Muscle layer of duodenum (tissue), 2 donors: Measurements from ENCODE around the gene PDK2.
A peak's percentile ranks its signal among the peaks of the same experiment; 100 is the strongest.

Experiments used
- H3K27ac ChIP-seq: one replicate; pipeline ENCODE4 v1.7.0; 2013; ENCODE audit warnings: mild to moderate bottlenecking, low read length
- H3K27me3 ChIP-seq: one replicate; pipeline ENCODE4 v1.7.0; 2013; ENCODE audit warnings: low read depth, mild to moderate bottlenecking, control low read depth, low read length
- H3K36me3 ChIP-seq, 2 donors: one replicate each; pipeline ENCODE4 v1.7.0; 2013; ENCODE audit warnings: low read length in 2 of 2, control low read depth in 1 of 2, mild to moderate bottlenecking in 1 of 2; ENCODE audit not compliant: insufficient read depth in 2 of 2, control insufficient read depth in 1 of 2
- H3K4me1 ChIP-seq, 2 donors: one replicate each; pipeline ENCODE4 v1.7.0; 2013; ENCODE audit warnings: low read length in 2 of 2, mild to moderate bottlenecking in 2 of 2, control low read depth in 1 of 2, moderate library complexity in 1 of 2; ENCODE audit not compliant: insufficient read depth in 2 of 2, control insufficient read depth in 1 of 2
- H3K4me3 ChIP-seq, 2 donors: one replicate each; pipeline ENCODE4 v1.7.0; 2013; ENCODE audit warnings: low read length in 2 of 2, low read depth in 1 of 2, mild to moderate bottlenecking in 1 of 2
- H3K9me3 ChIP-seq, 2 donors: one replicate each; pipeline ENCODE4 v1.7.0; 2013; ENCODE audit warnings: low read length in 2 of 2, control low read depth in 1 of 2, mild to moderate bottlenecking in 1 of 2; ENCODE audit not compliant: control insufficient read depth in 1 of 2
- donor health status: healthy.

The PDK2 gene

GRCh38 chr17:50081757-50082156, 13.4 kb upstream of the PDK2 start:
- no peak overlapping the region for H3K27ac ChIP-seq
- H3K36me3 ChIP-seq = peaks cover 28 to 41% of the 10 kb centered on the region in 2 donors
- no peaks in the 10 kb centered on the region for H3K4me1 ChIP-seq

GRCh38 chr17:50087246-50087911, 7.8 kb upstream of the PDK2 start:
- Histone ChIP-seq H3K9me3 (no peaks in the 10 kb centered on the region), H3K36me3 (peaks cover 0 to 3% of the 10 kb centered on the region in 2 donors), H3K27me3 (no peaks in the 10 kb centered on the region), H3K4me3 (no peak overlapping the region), H3K4me1 (no peaks in the 10 kb centered on the region), H3K27ac (no peak overlapping the region)

More at GRCh38 chr17:50081757-50082156, 13.4 kb upstream of the PDK2 start:
- Histone ChIP-seq H3K27me3 (no peaks in the 10 kb centered on the region), H3K4me3 (no peak overlapping the region), H3K9me3 (no peaks in the 10 kb centered on the region)

DNA sequence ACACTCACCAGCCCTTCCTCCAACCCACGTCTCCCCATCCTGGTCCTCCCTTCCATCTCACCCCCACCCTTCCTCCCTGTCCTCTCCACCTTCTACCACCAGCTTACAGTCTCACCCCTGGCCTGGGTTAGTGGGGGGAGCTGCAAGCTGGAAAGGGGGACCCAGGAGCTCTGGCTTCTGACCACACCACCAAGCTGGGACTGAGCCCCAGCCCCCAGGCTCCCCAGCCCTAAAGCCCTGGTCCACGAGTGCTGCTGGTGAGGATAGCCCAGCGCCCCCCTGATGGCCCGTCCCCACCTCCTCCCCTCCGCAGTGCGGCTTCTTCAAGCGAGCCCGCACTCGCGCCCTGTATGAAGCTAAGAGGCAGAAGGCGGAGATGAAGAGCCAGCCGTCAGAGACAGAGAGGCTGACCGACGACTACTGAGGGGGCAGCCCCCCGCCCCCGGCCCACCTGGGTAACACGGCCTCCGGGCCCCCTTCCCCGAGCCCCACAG, 7.2 kb upstream of the PDK2 start:
- Histone ChIP-seq H3K27me3 (no peaks in the 10 kb centered on the region), H3K27ac (no peak overlapping the region), H3K4me1 (no peaks in the 10 kb centered on the region), H3K36me3 (no peaks in the 10 kb centered on the region), H3K4me3 (no peak overlapping the region), H3K9me3 (no peaks in the 10 kb centered on the region)

DNA sequence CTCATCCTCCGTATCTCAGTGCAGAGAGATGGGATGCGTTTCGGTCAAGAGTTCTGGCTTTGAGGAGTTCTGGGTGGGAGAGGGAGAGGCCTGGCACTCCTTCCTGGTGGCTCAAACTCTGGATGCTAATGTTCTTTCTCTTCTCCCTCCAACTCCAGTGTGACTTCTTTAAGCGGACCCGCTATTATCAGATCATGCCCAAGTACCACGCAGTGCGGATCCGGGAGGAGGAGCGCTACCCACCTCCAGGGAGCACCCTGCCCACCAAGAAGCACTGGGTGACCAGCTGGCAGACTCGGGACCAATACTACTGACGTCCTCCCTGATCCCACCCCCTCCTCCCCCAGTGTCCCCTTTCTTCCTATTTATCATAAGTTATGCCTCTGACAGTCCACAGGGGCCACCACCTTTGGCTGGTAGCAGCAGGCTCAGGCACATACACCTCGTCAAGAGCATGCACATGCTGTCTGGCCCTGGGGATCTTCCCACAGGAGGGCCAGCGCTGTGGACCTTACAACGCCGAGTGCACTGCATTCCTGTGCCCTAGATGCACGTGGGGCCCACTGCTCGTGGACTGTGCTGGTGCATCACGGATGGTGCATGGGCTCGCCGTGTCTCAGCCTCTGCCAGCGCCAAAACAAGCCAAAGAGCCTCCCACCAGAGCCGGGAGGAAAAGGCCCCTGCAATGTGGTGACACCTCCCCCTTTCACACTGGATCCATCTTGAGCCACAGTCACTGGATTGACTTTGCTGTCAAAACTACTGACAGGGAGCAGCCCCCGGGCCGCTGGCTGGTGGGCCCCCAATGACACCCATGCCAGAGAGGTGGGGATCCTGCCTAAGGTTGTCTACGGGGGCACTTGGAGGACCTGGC, 6.0 kb upstream of the PDK2 start:
- no peaks in the 10 kb centered on the region for H3K27me3 ChIP-seq
- H3K36me3 ChIP-seq = no peaks in the 10 kb centered on the region
- no peaks in the 10 kb centered on the region for H3K4me1 ChIP-seq

GRCh38 chr17:50090071-50090470, 5.1 kb upstream of the PDK2 start:
- Histone ChIP-seq H3K4me1 (no peaks in the 10 kb centered on the region), H3K4me3 (no peak overlapping the region), H3K27ac (no peak overlapping the region), H3K9me3 (no peaks in the 10 kb centered on the region), H3K36me3 (no peaks in the 10 kb centered on the region), H3K27me3 (no peaks in the 10 kb centered on the region)

More for the DNA sequence above, 6.0 kb upstream of the PDK2 start:
- no peak overlapping the region for H3K4me3 ChIP-seq
- H3K27ac ChIP-seq = no peak overlapping the region
- H3K9me3 ChIP-seq = no peaks in the 10 kb centered on the region

- Histone ChIP-seq H3K36me3 (no peaks in the 10 kb centered on the region), H3K27me3 (no peaks in the 10 kb centered on the region), H3K27ac (no peak overlapping the region), H3K4me3 (no peak overlapping the region), H3K9me3 (no peaks in the 10 kb centered on the region), H3K4me1 (peaks cover 0 to 6% of the 10 kb centered on the region in 2 donors)
Measured at GRCh38 chr17:50090971-50091917, 3.9 kb upstream of the PDK2 start.

DNA sequence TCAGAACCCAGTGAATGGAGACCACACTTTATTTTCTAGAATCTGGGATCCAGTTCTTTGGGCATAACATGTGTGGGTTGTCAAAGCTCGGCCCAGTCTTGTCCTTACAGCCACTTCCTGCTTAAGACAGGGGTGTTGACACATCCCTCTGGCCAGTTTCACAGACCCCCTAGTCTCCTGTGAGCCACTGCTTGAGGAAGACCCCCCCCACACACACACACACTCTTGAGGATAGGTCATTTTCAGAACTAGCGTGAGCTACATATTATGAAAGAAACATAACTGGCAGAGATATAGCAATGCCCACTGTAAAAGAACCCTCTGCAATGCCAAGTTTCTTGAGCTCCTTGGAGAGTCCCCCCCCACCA, 3.2 kb upstream of the PDK2 start:
- Histone ChIP-seq H3K27ac (no peak overlapping the region), H3K27me3 (no peaks in the 10 kb centered on the region)

DNA sequence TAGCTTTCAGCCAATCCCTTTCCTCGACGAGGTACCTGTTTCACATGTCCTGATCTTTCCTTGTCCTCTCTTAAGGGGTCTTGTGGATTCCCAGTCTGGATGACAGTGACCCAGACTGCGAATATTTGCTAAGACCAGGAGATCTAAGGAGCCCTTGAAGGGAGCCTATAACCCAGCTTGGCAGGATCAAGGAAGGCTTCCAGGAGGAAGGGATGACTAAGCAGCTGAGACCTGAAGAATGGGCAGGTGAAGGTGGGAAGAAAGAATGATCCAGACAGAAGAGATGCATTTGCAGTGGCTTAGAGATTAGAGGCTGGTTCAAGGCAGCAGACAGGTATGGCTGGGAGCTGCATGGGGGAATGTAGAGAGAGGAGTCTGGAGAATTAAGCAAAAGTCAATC, 1.9 kb upstream of the PDK2 start:
- peaks cover 7 to 9% of the 10 kb centered on the region in 2 donors for H3K36me3 ChIP-seq
- H3K27me3 ChIP-seq = no peaks in the 10 kb centered on the region
- H3K4me1 ChIP-seq = peaks cover 0 to 17% of the 10 kb centered on the region in 2 donors
- H3K27ac ChIP-seq = no peak overlapping the region
- H3K4me3 ChIP-seq = no peak overlapping the region
- H3K9me3 ChIP-seq = no peaks in the 10 kb centered on the region

More for the DNA sequence above, 3.2 kb upstream of the PDK2 start:
- H3K4me1 ChIP-seq = peaks cover 0 to 13% of the 10 kb centered on the region in 2 donors
- H3K9me3 ChIP-seq = no peaks in the 10 kb centered on the region
- no peak overlapping the region for H3K4me3 ChIP-seq
- no peaks in the 10 kb centered on the region for H3K36me3 ChIP-seq

GRCh38 chr17:50093807-50094206, 1.3 kb upstream of the PDK2 start:
- Histone ChIP-seq H3K27ac (no peak overlapping the region), H3K36me3 (peaks cover 11 to 15% of the 10 kb centered on the region in 2 donors), H3K4me1 (peaks cover 0 to 17% of the 10 kb centered on the region in 2 donors), H3K27me3 (no peaks in the 10 kb centered on the region), H3K9me3 (no peaks in the 10 kb centered on the region), H3K4me3 (no peak overlapping the region)

- Histone ChIP-seq H3K4me3 (peak overlapping the region; percentile 89 to 93), H3K27ac (peak overlapping the region; percentile 62)
Measured at GRCh38 chr17:50094243-50094752, 853 bp upstream of the PDK2 start.

More at GRCh38 chr17:50094243-50094752, 853 bp upstream of the PDK2 start:
- no peaks in the 10 kb centered on the region for H3K27me3 ChIP-seq
- H3K9me3 ChIP-seq = no peaks in the 10 kb centered on the region
- H3K4me1 ChIP-seq = peaks cover 0 to 17% of the 10 kb centered on the region in 2 donors
- H3K36me3 ChIP-seq = peaks cover 16 to 20% of the 10 kb centered on the region in 2 donors
